Stimulated activated CD8-positive, alpha-beta memory T cell treated with anti-CD3 and anti-CD28 coated beads, Interleukin-4, amount 100 ng/mL, for 48 hours (primary cell): Measurements from ENCODE around the gene NAA80.

Experiments used
- DNase-seq: peaks from one replicate; pipeline ENCODE4 v3.0.0-alpha.2; 2020

NAA80 gene

DNA sequence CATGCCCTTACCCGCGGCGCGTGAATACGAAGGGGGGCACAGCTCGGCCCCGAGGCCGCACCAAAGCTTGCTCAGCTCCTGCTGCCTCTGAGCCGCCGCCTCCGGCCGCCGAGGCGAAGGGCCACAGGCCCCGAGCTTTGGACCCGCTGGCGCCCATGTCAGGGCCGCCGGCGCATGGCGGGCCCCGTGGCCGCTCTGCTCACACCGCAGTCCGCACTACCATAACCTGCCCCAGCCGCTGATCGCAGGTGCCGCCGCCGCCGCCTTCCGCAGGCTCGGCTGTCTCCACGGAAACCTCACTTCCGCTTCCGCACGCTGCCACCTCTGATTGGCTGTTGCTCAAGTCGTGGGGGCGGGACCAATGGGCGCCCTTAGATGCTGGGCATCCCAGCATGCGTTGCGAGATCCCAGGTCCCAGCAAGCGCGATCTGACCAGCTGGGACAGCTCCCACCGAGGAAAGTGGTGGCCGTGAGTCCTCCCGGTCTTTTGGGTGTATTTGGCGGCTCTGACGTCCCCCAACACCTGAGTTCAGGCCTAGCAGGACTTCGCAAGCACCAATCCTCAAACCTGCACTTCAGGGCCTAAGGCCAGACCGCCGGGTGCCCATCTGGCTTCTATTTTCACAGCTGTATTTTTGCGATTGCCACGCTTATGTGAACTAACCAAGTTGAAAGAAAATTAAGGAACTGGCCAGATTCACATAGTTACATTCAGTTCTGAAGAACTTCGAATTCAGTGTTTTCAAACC, 28.9 kb upstream of the NAA80 start, which contains the start of gene TUSC2:
TUSC2 (minus strand) TSS at position 281 of the 749 bp plus-strand sequence; CDS start at position 157, 124 bp downstream.
- DNase-seq = peak; percentile 97

DNA sequence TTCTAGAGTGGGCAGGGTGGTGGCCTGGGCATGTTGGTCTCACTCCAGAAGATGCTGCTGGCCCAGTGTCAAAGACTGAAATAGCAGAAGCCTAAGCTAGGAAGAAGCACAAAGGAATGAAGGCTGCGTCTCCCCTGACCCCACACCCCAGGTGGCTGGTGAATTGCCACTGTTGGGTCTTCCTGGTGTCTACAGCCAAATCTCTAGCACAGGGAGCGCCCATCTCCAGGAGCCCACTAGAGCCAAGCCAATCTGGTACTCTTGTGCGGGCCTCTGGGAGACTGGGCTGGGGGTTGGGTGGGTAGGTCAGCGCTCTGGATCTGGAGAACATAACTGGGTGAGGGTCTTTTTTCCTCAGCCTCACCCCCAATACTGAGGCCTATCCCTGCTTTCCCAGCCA, 27.9 kb upstream of the NAA80 start:
- no peak for DNase-seq

DNA sequence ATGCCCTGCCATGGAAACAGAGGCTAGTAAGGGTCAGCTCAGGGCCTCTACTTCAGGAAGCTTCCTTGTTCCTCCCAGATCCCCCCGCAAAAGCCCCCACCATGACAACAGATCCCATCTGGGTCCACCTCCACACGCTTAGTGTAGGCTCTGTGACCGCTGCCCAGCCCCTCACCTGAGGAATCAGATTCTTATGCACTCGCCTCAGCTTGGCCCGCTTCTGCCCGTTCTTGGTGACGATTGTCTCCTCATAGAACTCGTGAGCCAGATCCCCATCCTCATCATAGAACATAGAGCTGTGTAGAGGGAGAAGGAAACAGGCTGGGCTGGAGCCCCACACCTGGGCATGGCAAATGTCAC, 27.0 kb upstream of the NAA80 start:
- no peak for DNase-seq

DNA sequence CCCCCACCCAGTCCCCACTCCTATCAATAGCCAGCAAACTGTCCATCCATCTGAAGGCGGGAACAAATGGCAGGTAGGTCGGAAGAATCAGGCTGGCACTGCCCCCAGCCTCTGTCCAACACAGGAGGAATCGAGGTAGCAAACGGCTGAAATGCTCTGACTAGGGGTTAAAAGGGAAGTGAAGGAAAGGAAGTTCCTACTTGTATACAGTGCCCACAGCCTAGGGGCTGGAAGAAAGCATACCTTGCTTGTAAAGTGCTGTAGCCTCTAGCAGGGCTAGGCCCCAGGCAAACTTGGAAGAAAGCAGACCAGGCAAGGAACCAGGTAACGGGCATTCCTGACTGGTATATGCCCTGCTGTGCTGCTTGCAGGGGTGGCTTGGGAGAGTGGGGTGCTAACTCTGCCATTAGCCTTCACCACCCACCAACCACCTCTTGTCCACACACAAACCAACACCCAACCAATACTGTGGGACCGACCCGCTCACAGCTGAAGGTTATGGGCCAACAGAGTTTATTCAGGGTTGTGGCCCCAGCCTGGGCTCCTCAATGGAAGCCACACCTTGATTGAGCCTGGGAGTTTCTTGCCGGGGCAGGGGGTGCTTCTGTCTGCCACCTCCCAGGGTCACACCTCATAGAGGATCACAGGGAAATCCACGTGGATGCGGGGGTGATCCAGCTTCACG, 26.4 kb upstream of the NAA80 start:
- no peak for DNase-seq

DNA sequence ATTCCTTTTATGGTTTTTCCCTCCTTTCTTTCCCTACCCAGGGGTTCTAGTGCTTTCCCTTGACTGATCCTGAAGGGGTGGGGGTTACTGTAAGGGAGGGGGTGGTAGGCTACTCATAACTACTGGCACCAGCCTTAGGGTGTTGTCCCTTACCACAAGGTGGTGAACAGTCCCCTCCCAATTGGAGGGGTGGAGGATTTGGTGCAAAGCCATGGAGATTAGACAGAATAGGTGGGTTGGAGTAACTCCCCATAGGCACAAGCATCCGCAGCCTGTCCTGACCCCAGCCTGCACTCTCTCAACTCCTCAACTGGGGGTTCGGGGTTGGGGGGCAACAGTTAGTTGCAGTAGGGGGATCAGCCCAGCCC, 25.9 kb upstream of the NAA80 start:
- no peak for DNase-seq

DNA sequence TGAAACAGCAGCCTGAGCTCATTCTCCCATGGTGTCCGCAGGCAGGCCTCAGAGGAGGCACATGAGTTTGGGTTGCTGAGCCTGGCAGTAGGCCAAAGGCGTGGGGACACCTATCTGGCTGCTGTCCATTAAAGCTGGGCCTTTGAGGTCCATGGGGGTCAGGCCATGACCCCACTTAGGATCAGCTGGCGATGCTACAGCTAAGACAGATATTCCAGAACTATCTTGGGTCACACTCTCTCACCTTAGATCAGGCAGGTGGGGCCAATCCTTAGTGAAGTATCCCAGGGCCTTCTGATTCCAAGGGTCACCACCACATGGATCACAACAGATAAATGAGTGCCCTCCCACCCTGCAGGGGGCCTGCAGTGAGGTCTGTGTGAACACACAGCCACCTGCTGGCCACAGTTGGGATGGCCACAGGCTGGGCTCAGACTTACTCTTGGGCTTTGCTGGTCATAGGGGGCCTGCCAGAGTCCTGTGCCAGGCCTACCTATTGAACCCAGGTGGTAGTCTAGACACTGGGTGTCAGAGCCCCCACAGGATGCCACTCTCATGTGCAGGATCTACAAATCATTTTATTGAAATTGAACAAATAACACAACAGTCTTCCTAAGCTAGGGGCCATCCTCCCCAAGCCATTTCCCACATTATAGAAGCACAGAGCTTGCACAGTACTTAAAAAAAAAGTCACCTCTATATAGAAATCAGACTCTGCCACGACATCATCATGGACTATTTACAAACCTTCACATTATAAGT, 25.3 kb upstream of the NAA80 start:
- DNase-seq = peak; percentile 82

DNA sequence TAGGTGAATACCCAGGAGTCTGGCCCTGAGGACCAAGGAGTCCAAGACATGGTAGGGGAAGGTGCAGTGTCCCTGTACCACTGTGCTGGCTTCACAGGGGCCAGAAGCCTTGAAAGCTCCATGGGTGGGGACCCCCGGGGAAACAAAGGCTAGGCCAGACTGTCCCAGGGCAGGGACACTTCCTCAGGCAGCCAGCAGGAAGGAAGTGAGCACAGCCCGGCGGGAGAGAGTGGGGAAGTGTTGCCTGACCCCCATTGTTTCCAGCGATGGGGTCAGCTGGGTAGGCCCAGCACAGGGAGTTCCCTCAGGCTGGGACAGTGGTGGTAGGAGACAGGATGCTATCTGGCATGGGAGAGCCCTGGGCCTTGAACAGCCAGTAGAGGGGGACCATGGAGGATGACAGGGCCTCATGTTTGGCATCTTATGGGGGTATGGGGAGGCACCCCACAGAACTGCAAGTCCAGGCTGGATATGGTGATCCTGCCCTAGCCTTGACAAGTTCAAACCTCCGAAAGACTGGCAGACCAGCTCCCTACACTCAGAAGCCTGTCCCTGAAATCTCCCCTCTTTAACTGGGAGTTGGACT, 24.5 kb upstream of the NAA80 start:
- DNase-seq = no peak

DNA sequence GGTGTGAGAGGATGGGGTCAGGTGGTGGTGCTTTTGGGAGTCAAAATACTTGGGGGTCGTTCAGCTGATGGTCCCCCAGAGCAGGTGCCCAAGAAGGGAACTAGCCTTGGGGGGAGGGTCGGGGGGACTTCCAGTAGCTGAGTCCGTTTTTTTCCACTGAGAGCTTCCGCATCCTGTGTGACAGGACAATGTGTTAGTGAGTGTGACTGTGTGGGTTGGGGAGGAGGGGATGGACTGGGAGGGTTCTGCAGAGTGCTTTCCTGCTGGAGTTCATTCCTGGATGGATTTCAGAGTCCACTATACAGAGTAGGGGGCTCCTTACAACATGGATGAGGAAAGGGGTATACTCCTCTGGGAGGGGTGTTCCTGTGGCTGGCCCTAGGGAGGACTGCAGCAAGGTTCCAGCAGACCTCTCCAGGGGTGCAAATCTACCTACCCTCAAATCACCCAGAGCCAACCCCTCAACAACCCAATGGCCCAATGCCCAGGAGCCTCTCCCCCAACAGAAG, 23.9 kb upstream of the NAA80 start:
- DNase-seq = no peak

DNA sequence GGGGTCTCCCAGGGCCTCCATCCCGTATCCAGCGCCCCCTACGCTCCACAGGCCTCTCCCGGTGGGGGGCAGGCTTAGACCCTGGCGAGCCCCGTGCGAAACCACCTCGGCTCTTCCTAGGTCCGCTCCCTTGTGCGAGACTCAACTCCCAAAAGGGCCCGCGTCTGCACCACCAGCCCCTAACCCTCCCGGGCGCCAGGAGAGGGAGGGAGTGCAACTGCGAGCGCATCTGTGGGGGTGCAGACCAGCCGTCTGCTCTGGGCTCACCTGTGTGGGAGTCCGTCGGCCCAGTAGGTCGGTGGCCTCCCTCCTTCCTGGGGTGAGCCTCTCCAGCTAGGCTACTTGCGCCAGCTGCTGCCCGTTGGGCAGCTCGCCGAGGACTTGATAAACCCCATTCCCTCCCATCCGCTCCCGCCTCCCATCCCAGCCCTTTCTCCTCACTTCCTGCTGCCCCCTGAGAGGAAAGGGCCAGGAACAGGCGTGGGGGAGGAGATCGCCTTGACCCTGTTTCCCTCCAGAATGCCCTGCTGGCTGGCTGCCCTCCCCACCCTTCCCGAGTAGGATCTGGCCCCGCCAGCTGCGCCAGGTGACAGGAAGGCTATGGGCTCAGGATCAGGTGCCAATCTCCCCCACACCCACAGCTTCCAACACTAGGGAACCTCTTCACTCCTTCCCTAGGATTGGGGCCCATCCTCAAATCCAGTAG, 23.3 kb upstream of the NAA80 start, which contains the start of gene HYAL2:
HYAL2 (minus strand) TSS at position 360 of the 706 bp plus-strand sequence. CDS start 2,256 bp downstream, outside the sequence.
- no peak for DNase-seq

DNA sequence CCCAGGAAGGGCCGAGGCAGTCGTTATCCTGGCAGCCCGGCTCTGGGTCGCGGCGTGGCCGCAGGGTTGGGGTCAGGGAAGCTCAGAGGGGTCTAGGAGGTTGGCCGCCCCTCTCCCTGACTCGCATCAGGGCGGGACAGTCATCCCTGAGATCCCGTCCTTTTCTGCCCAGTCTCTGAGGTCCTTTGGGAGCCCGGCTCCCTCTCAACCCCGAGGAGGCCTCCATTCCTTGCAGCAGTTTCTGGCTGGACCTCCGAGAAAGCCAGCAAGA, 22.8 kb upstream of the NAA80 start:
- no peak for DNase-seq

DNA sequence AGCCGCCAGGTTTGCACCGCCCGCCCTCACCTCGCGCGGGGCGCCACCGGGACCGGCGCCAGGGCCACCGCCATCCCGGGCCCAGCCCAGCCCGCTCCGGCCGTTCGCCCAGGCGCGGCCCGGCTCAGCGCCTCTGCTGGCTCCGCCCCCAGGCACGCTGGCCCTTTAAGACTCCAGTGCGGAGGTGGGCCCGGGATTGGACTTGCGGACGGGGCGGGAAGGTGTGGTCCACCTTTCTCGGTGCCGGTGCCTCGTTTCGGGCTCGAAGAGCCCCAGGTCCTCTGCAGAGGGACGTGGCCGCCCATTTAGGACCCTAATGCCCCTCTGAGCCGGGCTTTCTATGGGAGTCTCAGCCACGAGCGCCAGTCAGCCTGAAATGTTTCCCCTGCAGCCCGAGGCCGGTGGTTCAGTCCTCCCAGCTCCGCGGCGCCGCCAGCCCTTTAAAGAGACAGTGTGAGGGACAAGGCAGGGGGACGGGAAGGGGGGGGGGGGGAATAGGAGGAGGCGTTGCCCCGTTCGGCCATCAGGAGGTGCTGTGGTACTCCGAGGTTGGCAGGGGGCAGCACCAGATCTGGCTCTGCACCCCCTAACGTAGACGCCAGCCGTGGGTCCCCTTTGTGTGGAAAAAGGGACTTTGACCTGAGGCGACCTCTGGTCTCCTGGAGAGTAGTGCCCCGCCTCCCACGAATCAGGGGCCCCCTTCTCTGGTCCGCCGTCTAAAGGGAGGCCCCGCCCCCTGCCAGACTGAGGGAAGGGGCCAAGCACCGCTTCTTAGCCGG, 22.3 kb upstream of the NAA80 start:
- peak; percentile 88 for DNase-seq

DNA sequence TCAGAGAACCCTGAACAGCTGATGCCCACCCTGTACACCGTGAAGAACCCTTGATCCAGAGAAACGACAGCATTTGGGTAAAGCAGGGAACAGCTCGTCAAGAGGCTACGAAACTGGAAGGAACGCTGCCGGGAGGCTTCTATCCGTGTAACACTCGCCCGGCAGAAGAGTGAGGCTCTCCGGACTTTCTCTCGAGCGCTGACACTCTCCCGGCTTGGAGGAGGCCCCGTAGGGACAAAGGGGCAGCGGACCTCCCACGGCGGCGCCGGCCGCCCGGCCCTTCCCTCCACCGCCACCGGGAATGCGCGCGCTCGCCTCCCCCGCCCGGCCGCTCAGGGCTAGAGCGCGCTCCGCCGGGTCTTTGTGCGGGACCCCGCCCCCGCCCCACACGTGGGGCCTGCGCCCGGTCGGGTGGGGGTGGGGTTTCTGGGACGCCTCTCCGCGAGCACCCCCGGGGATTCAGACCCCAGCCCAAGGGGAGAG, 21.7 kb upstream of the NAA80 start:
- DNase-seq = peak; percentile 75

DNA sequence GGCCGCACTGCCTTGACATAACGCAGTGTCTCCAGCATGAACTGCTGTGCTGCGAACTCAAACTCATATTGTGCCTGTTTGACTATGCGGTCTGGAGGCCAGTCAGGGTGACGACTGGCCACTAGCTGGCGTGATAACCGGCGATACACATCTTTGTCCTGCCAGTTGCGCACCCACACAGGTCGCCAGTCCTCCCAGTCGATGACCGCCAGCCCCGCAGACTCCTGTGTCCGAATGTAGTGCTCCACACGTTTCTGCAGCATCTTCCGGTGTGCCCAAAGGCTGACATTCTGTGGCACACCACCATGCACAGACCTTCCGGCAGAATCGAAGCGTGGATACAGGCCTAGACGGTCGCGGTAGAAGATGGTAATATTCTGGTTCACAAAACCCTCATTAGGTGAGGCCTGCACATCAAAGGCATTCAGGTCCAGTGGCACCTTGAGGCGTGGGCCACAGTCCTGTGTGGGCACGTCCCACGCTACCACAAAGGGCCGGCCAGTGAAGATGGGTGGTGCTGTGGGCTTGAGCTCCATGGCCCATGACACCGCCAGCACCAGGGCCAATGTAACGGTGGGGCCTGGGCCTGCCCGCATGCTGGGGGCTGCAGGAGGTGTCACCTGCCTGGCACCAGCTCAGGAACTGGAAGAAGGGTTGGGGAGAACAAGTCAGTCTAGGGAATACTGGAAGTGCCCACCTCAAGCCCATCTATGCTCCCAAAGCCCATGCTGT, 20.9 kb upstream of the NAA80 start:
- no peak for DNase-seq

DNA sequence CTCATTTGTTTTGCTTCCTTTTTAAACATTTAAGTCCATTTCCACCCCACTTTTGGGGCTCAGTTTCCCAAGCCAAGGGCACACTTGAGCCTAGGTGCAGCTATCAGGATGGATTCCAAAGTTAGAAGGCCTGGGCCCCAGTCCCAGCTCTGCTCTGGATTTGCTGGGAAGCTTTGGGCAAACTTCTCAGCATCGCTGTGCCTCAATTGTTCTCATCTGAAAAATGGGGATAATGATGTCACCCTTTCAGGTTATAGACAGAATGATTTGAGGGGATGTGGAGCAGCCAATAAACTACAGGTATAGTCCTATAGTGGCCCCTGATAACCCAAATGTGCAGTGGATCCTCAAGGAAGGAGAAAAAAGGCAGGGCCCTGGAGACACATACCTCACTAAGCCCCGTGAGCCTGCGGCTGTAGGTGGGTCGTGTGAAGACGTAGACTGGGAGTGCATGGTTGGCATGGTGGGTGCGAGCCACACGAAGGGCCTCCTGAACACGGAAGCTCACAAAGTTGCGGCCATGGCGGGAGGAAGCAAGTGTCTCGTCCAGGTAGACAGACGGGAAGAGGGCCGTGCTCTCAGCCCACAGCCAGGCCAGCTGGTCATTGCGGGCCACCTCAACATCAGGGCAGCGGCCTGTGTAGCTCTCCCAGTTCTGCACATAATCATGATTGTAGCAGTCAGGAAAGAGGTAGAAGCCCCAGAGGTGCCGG, 20.1 kb upstream of the NAA80 start:
- no peak for DNase-seq

DNA sequence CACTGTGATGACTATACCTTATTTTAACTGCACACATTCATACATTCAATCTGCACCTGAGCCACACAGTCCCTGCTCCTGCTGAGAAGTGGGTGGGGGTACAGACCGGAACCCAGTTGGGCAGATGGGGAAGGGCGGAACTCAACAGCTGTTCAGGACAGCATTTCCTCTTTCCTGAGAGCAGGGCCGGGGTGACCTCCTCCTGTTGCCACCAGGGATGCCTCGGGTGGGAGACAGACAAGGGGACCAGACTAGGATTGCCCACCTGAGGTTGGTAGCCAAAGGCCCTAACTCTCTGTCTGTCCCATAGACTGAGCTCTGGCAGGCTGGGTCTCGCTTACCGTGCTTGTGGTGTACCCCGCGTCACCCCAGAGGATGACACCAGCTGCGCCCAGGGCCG, 19.4 kb upstream of the NAA80 start:
- DNase-seq = no peak

DNA sequence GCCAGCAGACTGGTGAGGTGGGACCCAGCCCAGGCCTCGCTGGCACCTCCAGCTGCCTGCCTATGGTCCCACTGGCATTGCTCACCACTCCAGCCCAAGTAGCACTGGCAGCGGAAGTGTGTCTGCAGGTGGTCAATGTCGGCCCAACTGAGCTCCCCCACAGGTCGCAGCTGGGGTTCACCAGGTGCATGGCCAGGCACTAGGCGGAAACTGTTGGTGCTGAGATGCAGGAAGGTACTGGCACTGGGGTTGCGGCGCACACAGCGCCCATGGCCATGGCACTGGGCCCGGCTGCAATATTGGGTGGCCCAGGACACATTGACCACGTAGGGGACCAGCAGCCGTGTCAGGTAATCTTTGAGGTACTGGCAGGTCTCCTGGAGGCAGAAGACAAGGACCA, 19.0 kb upstream of the NAA80 start:
- no peak for DNase-seq

DNA sequence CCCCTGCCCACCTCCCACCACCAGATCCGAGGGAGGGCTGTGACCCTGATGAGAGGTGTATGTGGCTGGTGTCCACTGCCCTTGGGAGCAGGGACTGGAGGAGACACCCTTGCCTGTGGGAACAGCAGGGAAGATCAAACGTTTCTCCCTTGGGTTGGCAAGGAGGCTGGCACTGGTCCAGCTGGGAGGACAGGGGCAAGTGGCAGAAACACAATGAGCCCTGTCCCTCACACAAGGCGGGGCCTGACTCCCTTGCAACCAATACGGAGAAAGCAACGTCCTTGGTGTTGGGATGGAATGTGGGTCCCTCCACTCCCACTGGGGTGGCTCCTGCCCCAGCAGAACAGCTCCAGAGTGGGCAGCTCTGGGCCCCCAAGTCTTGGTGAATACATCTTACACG, 18.1 kb upstream of the NAA80 start:
- no peak for DNase-seq

DNA sequence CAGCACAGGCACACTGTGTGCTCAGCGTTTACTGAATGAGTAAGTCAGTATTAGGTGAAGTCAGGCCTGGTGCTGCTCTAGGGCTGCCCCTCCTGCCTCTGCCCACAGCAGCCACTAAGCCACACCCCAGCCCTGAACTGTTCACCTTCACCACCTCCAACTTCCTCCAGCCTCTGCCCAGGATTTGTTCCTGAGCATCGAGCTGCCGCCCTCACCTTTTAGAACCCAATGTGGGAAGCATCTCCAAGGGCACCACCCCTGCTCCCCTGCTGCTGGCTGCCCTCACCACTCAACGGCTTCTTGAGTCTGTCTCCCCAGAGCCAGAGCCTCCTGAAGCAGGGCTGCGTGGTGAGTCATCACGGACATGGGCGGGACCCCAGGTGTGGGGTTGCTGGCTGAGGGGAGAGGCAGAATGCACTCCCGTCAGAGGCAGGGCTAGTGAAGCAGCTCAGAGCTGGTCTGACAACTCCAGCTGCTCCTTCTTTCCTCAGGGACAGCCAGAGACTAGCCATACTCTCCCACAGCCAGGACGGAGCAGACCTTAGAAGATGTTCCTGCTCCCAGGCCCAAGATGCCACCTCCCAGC, 17.5 kb upstream of the NAA80 start:
- DNase-seq = peak; percentile 75

DNA sequence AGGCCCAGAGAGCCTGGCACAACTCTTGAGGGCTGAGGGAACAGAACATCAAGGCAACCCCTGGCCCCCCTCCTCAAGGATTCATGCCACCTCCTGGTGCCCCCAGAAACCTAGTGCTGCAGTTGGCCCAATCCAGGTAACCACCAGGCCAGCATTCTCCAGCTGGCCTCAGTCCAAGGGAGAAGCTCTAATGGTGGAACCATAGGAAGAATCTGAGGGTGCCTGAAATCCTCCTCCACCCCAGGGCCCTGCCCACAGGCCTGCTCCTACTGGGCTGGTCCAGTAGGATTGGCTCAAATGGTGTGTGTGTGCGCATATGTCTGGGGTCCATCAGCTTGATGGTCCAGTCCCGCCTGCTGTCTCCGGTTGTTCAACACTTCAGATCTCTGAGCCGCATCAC, 15.6 kb upstream of the NAA80 start:
- no peak for DNase-seq

DNA sequence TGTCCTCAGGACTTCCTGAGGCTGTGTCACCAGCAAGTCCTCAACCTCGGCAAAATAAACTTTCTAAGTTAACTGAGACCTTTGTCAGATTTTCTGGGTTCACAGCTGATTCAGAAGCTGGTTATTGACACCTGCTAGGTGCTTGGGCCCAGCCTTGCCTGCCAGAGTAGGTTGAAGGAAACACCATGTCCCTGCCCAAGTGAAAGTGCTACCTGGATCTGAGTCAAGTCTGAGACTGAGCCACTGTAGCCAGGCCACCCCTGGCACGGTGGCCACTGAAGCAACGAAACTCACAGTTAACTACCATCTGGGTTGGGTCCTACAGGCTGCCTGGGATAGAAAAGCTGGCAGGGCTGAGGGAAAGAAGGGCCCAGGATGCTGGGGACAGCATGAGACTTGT, 15.1 kb upstream of the NAA80 start:
- DNase-seq = no peak
